Epithelial cell of esophagus (primary cell): ENCODE data around the gene SLC13A5.

Experiments
- DNase-seq: peaks from one replicate; pipeline ENCODE4 v3.0.0; 2010; ENCODE audit warnings: low read depth
- H3K4me3 ChIP-seq: 2 replicates; pipeline ENCODE4 v1.5.1; 2011; ENCODE audit warnings: mild to moderate bottlenecking, low read length, control low read depth
- TF ChIP-seq, protein P1 (sequence below): IDR thresholded peaks from 2 replicates; pipeline ENCODE4 v1.5.1; 2011; ENCODE audit warnings: low read depth, mild to moderate bottlenecking, low read length, control low read depth, inconsistent platforms; ENCODE audit not compliant: insufficient read depth; ENCODE audit errors: missing control alignments

The SLC13A5 gene

DNA sequence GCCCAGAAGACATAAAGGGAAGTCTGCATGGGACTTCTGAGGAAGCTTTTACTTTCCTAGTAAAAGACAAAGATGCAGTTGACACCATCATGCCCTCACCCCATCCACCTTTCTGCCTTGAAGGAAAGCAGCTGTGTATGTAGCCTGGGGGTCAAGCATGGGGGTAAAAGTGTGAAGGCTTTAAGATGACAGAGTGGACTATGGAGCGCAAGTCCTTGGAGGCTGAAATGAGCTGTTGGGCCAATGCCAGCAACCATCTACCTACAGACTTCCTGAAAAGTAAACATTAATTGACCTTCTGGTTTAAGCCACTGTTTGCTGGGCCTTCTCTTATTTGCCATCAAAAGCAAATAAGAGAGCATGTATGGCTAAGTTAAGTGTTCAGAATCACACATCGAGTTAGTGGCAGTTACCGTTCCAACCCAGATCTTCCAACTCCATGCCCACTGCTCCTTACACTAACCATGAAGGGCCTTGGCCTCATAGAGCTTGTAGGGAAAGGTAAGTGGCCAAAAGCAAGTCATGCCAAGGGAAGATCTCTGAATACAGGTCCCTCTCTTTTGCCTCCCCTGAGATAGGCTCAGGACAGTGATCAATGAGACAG lies 30.0 kb downstream of the SLC13A5 start:
- TF ChIP-seq, protein P1, sequence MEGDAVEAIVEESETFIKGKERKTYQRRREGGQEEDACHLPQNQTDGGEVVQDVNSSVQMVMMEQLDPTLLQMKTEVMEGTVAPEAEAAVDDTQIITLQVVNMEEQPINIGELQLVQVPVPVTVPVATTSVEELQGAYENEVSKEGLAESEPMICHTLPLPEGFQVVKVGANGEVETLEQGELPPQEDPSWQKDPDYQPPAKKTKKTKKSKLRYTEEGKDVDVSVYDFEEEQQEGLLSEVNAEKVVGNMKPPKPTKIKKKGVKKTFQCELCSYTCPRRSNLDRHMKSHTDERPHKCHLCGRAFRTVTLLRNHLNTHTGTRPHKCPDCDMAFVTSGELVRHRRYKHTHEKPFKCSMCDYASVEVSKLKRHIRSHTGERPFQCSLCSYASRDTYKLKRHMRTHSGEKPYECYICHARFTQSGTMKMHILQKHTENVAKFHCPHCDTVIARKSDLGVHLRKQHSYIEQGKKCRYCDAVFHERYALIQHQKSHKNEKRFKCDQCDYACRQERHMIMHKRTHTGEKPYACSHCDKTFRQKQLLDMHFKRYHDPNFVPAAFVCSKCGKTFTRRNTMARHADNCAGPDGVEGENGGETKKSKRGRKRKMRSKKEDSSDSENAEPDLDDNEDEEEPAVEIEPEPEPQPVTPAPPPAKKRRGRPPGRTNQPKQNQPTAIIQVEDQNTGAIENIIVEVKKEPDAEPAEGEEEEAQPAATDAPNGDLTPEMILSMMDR: no peak
- DNase-seq: no peak

DNA sequence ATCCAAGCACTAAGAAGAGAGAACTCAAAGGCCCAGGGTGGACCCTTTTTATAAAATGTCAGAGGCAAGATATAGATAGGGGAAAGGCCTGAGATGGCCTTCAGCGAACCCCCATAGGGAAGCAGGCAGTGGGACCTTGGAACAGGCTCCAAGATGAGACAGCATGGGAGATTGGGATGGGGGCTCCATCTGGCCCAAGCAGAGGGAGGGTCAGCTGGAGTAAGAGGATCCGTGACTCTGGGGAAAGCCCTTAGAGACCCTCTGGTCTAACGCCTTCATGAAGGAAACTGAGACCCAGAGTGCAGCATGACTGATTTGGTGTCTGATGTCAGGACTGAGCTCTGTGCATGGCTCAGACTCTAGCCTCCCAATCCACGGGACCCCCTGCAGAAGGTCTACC lies 30.8 kb downstream of the SLC13A5 start:
- H3K4me3 ChIP-seq: no peak overlapping the region
- no peak for DNase-seq
- TF ChIP-seq, protein P1: no peak

More for the DNA sequence above, 30.0 kb downstream of the SLC13A5 start:
- H3K4me3 ChIP-seq: no peak overlapping the region

DNA sequence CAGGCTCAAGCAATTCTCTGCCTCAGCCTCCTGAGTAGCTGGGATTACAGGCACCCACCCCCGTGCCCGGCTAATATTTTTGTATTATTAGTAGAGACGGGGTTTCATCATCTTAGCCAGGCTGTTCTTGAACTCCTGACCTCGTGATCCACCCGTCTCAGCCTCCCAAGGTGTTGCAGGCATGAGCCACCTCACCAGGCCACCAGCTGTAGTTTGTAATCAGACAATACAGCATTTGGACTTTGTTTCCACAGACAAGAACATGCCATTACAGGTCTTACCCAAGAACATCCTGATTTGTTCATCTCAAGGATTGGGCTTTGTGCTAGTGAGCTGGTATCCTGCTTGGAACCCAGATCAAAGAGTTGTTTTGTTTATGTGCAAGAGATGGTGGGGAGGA lies 31.5 kb downstream of the SLC13A5 start:
- peak; percentile 80 for DNase-seq
- no peak overlapping the region for H3K4me3 ChIP-seq
- TF ChIP-seq, protein P1: no peak

DNA sequence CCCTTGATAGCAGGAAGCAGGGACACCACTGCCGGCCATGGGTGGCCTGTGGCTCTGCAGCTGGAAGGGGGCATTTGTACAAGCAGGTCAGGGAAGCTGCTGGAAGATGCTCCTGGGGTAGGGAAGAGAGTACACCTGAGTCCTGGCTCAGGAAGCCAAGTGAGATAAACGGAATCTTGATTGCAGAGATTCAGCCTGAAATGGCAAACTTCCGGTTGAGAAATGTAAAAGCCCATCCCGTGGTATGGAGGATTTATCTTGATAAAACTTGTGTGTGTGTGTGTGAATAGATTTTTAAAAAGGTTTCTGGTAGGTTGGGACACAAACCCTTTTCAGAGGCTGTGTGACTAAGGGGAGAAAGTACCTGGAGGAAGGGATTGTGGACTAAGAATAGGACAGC lies 32.0 kb downstream of the SLC13A5 start:
- H3K4me3 ChIP-seq: no peak overlapping the region
- DNase-seq: peak; percentile 18
- TF ChIP-seq, protein P1: no peak

DNA sequence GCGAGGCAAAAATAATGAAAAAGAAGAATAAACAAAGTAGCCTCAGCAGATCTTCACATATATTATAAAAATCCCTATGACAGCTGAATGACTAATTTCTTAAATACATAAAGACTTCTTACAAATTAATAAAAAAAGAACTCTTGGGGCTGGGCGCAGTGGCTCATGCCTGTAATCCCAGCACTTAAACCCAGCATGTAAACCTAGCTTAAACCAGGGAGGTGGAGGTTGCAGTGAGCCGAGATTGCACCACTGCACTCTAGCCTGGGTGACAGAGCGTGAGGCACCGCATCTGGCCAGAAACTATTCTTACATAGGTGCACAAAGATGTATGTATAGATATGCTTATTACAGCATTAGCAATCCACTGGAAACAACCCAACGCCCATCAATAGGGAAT lies 33.9 kb downstream of the SLC13A5 start:
- peak; percentile 29 for DNase-seq
- TF ChIP-seq, protein P1: no peak

DNA sequence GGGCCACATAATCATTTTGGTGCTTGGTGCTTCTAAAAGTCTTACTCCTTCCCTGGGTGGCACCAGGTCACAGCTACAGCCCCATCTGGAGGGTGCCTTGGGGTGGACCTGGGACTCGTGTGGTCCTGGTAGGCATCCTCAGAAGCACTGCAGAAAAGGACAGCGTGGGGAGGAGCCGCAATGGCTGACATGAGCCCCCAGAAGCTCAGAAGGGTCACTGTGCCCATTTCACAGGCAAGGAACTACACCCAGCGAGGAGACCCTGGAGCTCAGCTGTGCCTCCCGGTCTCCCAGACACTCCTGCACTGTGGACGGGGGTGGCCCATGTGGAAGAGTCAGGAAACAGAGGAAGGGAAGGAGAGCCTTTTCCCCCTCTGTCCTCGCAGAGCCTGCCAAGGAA lies 35.2 kb downstream of the SLC13A5 start:
- TF ChIP-seq, protein P1: no peak
- no peak for DNase-seq

More for the DNA sequence above, 33.9 kb downstream of the SLC13A5 start:
- H3K4me3 ChIP-seq: no peak overlapping the region

More for the DNA sequence above, 35.2 kb downstream of the SLC13A5 start:
- no peak overlapping the region for H3K4me3 ChIP-seq
